ES-I3 (cell line): ENCODE results near the gene MRPS34.
A peak's percentile ranks its signal among the peaks of the same experiment; 100 is the strongest.

Source experiments
- H3K36me3 ChIP-seq: 2 replicates; pipeline ENCODE4 v1.6.1; 2013; ENCODE audit warnings: mild to moderate bottlenecking, low read length, control low read depth, moderate library complexity; ENCODE audit not compliant: insufficient read depth
- H3K4me1 ChIP-seq: 2 replicates; pipeline ENCODE4 v1.6.1; 2013; ENCODE audit warnings: mild to moderate bottlenecking, control low read depth, low read length; ENCODE audit not compliant: insufficient read depth
- H3K9ac ChIP-seq: 2 replicates; pipeline ENCODE4 v1.6.1; 2013; ENCODE audit warnings: low read depth, mild to moderate bottlenecking, low read length, moderate library complexity
- H3K9me3 ChIP-seq: 2 replicates; pipeline ENCODE4 v1.6.1; 2013; ENCODE audit warnings: mild to moderate bottlenecking, low read length, moderate library complexity; ENCODE audit not compliant: control insufficient read depth, insufficient read depth

The MRPS34 gene

GRCh38 chr16:1790611-1791255 lies 17.8 kb upstream of the MRPS34 start:
- Histone ChIP-seq H3K36me3 (no peaks in the 10 kb centered on the region), H3K9ac (no peak overlapping the region), H3K9me3 (no peaks in the 10 kb centered on the region), H3K4me1 (no peaks in the 10 kb centered on the region)

DNA sequence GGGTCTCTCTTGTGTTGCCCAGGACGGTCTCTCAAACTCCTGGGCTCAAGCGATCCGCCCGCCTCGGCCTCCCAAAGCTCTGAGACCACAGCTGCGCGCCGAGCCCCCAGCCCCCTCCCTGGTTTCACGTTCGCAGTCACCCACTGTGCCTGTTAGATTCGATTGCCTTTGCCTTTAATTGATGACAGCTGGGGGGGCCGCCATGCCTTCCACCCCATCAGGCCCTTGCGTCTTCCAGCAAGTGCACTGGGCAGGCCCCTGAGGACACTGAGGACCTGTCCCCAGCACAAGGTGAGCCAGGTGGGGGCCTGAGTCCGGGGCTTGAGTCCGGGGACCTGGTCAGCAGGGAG lies 17.3 kb upstream of the MRPS34 start:
- Histone ChIP-seq H3K36me3 (no peaks in the 10 kb centered on the region), H3K4me1 (no peaks in the 10 kb centered on the region), H3K9ac (no peak overlapping the region), H3K9me3 (no peaks in the 10 kb centered on the region)

DNA sequence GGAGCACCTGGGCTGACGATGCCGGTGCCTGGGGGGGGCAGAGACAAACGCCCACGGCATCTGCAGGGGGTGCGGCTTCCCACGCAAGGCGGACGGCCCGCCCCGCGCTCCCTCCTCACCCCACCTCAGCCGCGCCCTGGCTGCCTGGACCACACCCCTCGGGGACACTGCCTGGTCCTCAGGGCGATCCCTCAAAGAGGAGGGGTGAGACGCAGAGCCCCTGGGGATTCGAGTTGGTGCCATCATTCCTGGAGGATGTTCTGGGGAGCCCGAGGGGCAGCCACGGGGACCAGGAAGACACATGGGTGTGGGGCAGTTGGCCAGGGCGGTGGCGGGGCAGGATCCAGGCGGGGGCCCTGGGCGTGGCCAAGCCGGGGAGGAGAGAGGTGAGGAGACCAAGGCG lies 16.7 kb upstream of the MRPS34 start:
- H3K9me3 ChIP-seq = no peaks in the 10 kb centered on the region
- H3K9ac ChIP-seq = no peak overlapping the region
- H3K36me3 ChIP-seq = no peaks in the 10 kb centered on the region
- no peaks in the 10 kb centered on the region for H3K4me1 ChIP-seq

DNA sequence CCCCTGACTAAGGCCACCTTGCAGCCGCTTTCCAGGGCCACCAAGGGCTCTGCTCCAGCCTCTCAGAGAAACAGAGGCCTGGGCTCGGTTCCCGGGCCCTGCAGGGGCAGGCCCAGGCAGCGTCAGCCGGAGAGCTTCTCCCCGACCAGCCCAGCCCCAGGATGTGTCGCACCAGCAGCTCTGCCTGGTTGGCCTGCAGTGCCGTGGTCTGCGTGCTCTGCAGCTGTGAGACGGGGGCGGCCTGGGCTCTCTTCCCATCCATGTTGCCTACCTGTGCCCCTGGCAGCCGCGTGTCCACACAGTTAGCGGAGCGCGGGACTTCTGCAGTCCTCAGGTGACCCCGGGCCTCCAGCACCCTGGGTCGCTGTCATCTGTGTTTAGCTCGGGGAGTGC lies 15.8 kb upstream of the MRPS34 start:
- Histone ChIP-seq H3K9ac (no peak overlapping the region), H3K9me3 (no peaks in the 10 kb centered on the region), H3K4me1 (no peaks in the 10 kb centered on the region), H3K36me3 (no peaks in the 10 kb centered on the region)

DNA sequence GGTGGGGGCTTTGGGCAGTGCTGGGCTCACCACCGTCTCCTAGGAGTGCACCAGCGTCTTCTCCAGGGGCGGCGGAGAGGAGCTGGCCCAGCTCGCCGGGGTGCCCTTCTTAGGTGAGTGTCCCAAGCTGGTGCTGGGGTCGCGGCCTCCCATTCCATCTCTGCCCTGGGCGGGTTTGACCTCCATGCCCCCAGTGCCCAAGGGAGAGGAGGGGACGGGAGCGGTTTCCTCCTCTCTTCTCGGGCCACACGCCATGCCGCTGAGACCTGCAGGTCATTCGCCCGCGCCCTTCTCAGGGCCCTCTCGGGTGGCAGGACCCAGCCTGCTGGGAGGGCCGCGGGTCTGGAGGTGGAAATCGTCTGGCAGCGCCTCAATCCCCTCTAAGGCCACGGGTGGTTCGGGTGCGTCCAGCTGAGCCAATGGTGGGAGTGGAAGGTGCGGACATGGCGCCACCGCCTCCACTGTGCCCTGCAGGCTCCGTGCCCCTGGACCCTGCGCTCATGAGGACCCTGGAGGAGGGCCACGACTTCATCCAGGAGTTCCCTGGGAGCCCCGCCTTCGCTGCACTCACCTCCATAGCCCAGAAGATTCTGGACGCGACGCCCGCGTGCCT lies 15.3 kb upstream of the MRPS34 start:
- no peaks in the 10 kb centered on the region for H3K4me1 ChIP-seq
- H3K36me3 ChIP-seq = no peaks in the 10 kb centered on the region
- H3K9ac ChIP-seq = no peak overlapping the region
- no peaks in the 10 kb centered on the region for H3K9me3 ChIP-seq

GRCh38 chr16:1787322-1788094 lies 14.6 kb upstream of the MRPS34 start:
- Histone ChIP-seq H3K9me3 (no peaks in the 10 kb centered on the region), H3K4me1 (no peaks in the 10 kb centered on the region), H3K36me3 (no peaks in the 10 kb centered on the region), H3K9ac (no peak overlapping the region)

DNA sequence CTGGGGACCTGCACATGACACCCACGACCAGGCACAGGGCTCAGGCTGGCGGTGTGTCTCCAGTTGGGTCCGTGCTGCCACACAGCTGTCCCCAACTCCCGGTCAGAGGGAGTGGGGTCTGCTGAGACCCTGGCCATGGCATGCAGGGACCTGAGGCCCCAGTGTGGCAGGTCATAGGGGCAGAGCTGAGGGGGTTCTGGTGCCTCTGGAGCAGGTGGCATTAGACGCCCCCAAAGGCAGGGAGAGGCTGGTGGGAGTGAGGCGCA lies 14.1 kb upstream of the MRPS34 start:
- H3K4me1 ChIP-seq = no peaks in the 10 kb centered on the region
- H3K9ac ChIP-seq = no peak overlapping the region
- no peaks in the 10 kb centered on the region for H3K9me3 ChIP-seq
- H3K36me3 ChIP-seq = no peaks in the 10 kb centered on the region

GRCh38 chr16:1786242-1787055 lies 13.5 kb upstream of the MRPS34 start:
- H3K9ac ChIP-seq = no peak overlapping the region
- H3K4me1 ChIP-seq = no peaks in the 10 kb centered on the region; the same call in 1 of the 2 replicates
- no peaks in the 10 kb centered on the region for H3K9me3 ChIP-seq
- H3K36me3 ChIP-seq = no peaks in the 10 kb centered on the region

DNA sequence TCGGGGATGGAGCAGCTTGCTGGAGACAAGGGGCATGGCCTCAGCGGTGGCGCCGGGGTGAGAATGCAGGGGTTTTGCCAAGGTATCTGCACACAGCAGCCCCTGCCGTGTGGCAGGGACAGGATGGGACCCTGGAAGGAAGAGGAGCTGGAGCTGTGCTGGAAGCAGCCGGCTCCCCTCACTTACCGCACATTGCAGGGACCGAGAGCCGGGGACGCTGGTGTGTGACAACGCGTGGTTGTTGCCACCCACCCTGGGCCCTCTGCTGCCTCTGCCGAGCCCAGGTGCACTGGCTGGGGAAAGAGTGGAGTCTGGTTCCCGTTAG lies 12.9 kb upstream of the MRPS34 start:
- Histone ChIP-seq H3K36me3 (no peaks in the 10 kb centered on the region), H3K4me1 (no peaks in the 10 kb centered on the region; the same call in 1 of the 2 replicates), H3K9ac (no peak overlapping the region), H3K9me3 (no peaks in the 10 kb centered on the region)

DNA sequence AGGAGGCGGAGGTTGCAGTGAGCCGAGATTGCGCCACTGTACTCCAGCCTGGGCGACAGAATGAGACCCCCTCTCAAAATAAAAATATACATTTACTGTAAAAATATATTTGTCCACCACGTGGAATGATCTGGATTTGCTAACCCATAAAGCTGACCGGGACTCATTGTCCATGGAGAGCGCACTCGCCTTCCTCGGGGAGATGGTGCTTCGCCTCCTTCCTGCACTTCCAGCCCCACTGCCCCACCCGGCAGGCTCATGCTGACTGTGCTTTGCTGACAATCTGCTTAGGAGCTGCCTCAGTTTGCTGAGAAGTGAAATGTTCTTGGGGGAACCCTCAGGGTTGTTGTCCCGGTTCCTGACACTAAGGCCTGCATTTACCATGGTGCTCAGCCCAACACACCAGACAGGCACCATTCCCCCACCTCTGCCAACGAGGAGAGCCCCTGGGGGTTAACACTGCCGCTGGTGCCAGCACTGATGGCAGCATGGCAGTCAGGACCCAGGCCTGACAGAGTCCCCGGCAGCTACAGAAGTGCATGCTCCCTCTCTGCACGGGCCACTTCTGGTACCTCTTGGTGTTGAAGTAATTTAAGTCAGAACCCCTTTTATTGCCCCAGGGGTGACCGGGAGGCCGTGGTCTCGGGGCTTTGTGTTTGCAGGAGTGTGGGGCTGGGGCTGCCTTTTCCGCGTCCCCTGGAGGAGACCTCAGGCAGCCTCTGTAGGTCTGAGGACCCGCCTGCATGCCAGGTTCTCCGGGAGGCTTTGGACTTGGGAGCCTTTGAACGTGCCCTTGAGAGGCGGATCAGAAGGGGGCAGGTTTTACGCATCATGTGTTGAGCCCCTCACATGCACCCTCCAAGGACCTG lies 12.3 kb upstream of the MRPS34 start:
- no peak overlapping the region for H3K9ac ChIP-seq
- H3K4me1 ChIP-seq = no peaks in the 10 kb centered on the region; the same call in 1 of the 2 replicates
- H3K36me3 ChIP-seq = no peaks in the 10 kb centered on the region
- no peaks in the 10 kb centered on the region for H3K9me3 ChIP-seq

GRCh38 chr16:1782408-1783264 lies 9.7 kb upstream of the MRPS34 start, which contains the start of the genes NUBP2 and SPSB3:
Gene NUBP2, plus strand, starts transcription at chr16:1782960. Its CDS starts 61 bp downstream, at chr16:1783021.
Gene SPSB3, minus strand, starts transcription at chr16:1782571. Its CDS starts 1,088 bp downstream, at chr16:1781483.
- no peaks in the 10 kb centered on the region for H3K9me3 ChIP-seq
- no peaks in the 10 kb centered on the region; the same call in 1 of the 2 replicates for H3K4me1 ChIP-seq
- no peaks in the 10 kb centered on the region; the same call in 1 of the 2 replicates for H3K36me3 ChIP-seq

GRCh38 chr16:1781758-1782407 lies 8.9 kb upstream of the MRPS34 start:
- Histone ChIP-seq H3K9me3 (no peaks in the 10 kb centered on the region), H3K36me3 (no peaks in the 10 kb centered on the region; the same call in none of the 2 replicates), H3K4me1 (no peaks in the 10 kb centered on the region; the same call in 1 of the 2 replicates), H3K9ac (peak overlapping the region; percentile 61)

More at GRCh38 chr16:1782408-1783264, 9.7 kb upstream of the MRPS34 start, which contains the start of the genes NUBP2 and SPSB3:
- peak within 1 kb of the TSS; percentile 96 for H3K9ac ChIP-seq
